BJ (cell line): ENCODE data around the gene PTPRG. TPM values are rescaled to one million over a fixed set of nuclear protein-coding genes. Genes with fewer than 3 reads are reported as not detected.
"Not testable (repeated sequence)": the region's sequence is repeated elsewhere in the genome, so short reads cannot be mapped to it uniquely, and the experiment has no call there.

Experiments used
- CTCF ChIA-PET: fragments of 350-600 bp; formaldehyde crosslinking; extraction: SDS; loops from one replicate; lab custom pipeline; 2021; ENCODE audit warnings: antibody characterized with exemption, inconsistent platforms; lab: Yijun Ruan, JAX
- POLR2A ChIA-PET: fragments of 300-600 bp; sonication (Branson Sonifier 250); formaldehyde crosslinking; extraction: SDS; loops from one replicate; lab custom pipeline; 2021; ENCODE audit warnings: antibody characterized with exemption; lab: Charles Lee
- DNase-seq: peaks from one replicate; pipeline ENCODE4 v3.0.0-alpha.2; 2011; ENCODE audit warnings: low read depth
- H3K27me3 ChIP-seq: 2 replicates; pipeline ENCODE4 v1.6.0; 2011; ENCODE audit warnings: low read length; ENCODE audit not compliant: control insufficient read depth, insufficient read depth
- H3K36me3 ChIP-seq: 2 replicates; pipeline ENCODE4 v1.5.1; 2011; ENCODE audit warnings: low read length; ENCODE audit not compliant: control insufficient read depth, insufficient read depth
- H3K4me3 ChIP-seq: 2 replicates; pipeline ENCODE4 v1.5.1; 2011; ENCODE audit warnings: low read depth, mild to moderate bottlenecking, control low read depth, low read length
- CTCF ChIP-seq: IDR thresholded peaks from 2 replicates; pipeline ENCODE4 v1.5.1; 2011; ENCODE audit warnings: low read depth, mild to moderate bottlenecking, control low read depth, inconsistent platforms, low read length, moderate library complexity; ENCODE audit not compliant: insufficient read depth
- polyA plus RNA-seq: library from polyadenylated mRNA; depleted of rRNA; stranded (reverse); fragments of >200 nt; gene quantifications from 2 replicates; pipeline ENCODE4 v1.2.3, GENCODE V29; 2011

Gene PTPRG
- polyA plus RNA-seq, 1 experiment: 20.8 TPM

- no peaks in the 10 kb centered on the region for H3K27me3 ChIP-seq
- CTCF ChIA-PET: interaction anchor here (1.7 kb wide), 1 partner anchor 13 kb away, joined by 4 read pairs; no protein-coding TSS in a partner anchor
- DNase-seq: no peak
- TF ChIP-seq CTCF: no peak
- no peak overlapping the region for H3K4me3 ChIP-seq
- H3K36me3 ChIP-seq: no peaks in the 10 kb centered on the region
- POLR2A ChIA-PET: no interaction called here
Observed at GRCh38 chr3:61545716-61546115, 15.7 kb upstream of the PTPRG start.

GRCh38 chr3:61547625-61548024 lies 13.7 kb upstream of the PTPRG start:
- H3K4me3 ChIP-seq: no peak overlapping the region
- ChIA-PET CTCF (interaction anchor here (2.3 kb wide), 1 partner anchor 10 kb away, joined by 5 read pairs; no protein-coding TSS in a partner anchor), POLR2A (no interaction called here)
- H3K27me3 ChIP-seq: no peaks in the 10 kb centered on the region; the same call in 1 of the 2 replicates
- no peak for DNase-seq
- H3K36me3 ChIP-seq: no peaks in the 10 kb centered on the region
- no peak for TF ChIP-seq CTCF

GRCh38 chr3:61552704-61553103 lies 8.7 kb upstream of the PTPRG start:
- CTCF ChIA-PET, H3K27me3 ChIP-seq, H3K4me3 ChIP-seq, H3K36me3 ChIP-seq, POLR2A ChIA-PET, DNase-seq: not testable (repeated sequence)

GRCh38 chr3:61559136-61559731 lies 2.1 kb upstream of the PTPRG start:
- TF ChIP-seq CTCF: peak; percentile 49
- Histone ChIP-seq H3K27me3 (no peaks in the 10 kb centered on the region; the same call in 1 of the 2 replicates), H3K36me3 (no peaks in the 10 kb centered on the region), H3K4me3 (no peak overlapping the region)
- DNase-seq: no peak
- ChIA-PET POLR2A (no interaction called here), CTCF (interaction anchor here (0.9 to 1.8 kb wide), 3 partner anchors 14 to 71 kb away, joined by 4 read pairs; no protein-coding TSS in a partner anchor)

GRCh38 chr3:61560517-61561373 lies 626 bp upstream of the PTPRG start:
- Histone ChIP-seq H3K4me3 (peak overlapping the region; percentile 69), H3K27me3 (no peaks in the 10 kb centered on the region; the same call in 1 of the 2 replicates), H3K36me3 (no peaks in the 10 kb centered on the region)
- no peak for DNase-seq
- peak; percentile 20; the same call in 1 of the 2 replicates for TF ChIP-seq CTCF
- CTCF ChIA-PET: interaction anchor here (0.9 to 1.2 kb wide), 3 partner anchors 367 to 628 kb away, joined by 3 to 4 read pairs (median 3); no protein-coding TSS in a partner anchor
- POLR2A ChIA-PET: interaction anchor here (0.6 to 1.2 kb wide), 5 partner anchors 53 to 626 kb away, joined by 3 to 20 read pairs (median 4); no protein-coding TSS in a partner anchor
